H9 (cell line): ENCODE measurements around the gene RUNX2. TPM values are rescaled to one million over a fixed set of nuclear protein-coding genes. Genes with fewer than 3 reads are reported as not detected.

ENCODE experiments used
- DNase-seq: peaks from one replicate; pipeline ENCODE4 v3.0.0-alpha.2; 2017
- H2AFZ ChIP-seq: one replicate; pipeline ENCODE4 v1.6.1; 2013; ENCODE audit warnings: mild to moderate bottlenecking, low read length, control low read depth, moderate library complexity
- H2AK5ac ChIP-seq: 2 replicates; pipeline ENCODE4 v1.6.1; 2013; ENCODE audit warnings: low read length, control low read depth, mixed read lengths; ENCODE audit not compliant: insufficient read length
- H2BK120ac ChIP-seq: one replicate; pipeline ENCODE4 v1.6.1; 2013; ENCODE audit warnings: low read depth, mild to moderate bottlenecking, low read length, control low read depth, inconsistent platforms; ENCODE audit not compliant: poor library complexity, severe bottlenecking
- H2BK12ac ChIP-seq: 2 replicates; pipeline ENCODE4 v1.6.1; 2013; ENCODE audit warnings: low read length, control low read depth, mixed read lengths, low read depth; ENCODE audit not compliant: insufficient read length
- H2BK15ac ChIP-seq: 2 replicates; pipeline ENCODE4 v1.6.1; 2013; ENCODE audit warnings: low read depth, low read length, control low read depth
- H2BK20ac ChIP-seq: one replicate; pipeline ENCODE4 v1.6.1; 2013; ENCODE audit warnings: low read depth, mild to moderate bottlenecking, low read length, control low read depth, inconsistent platforms; ENCODE audit not compliant: poor library complexity, severe bottlenecking
- H2BK5ac ChIP-seq: 2 replicates; pipeline ENCODE4 v1.6.1; 2013; ENCODE audit warnings: low read length, control low read depth, mixed read lengths; ENCODE audit not compliant: insufficient read length
- H3K14ac ChIP-seq: 2 replicates; pipeline ENCODE4 v1.6.1; 2013; ENCODE audit warnings: low read length, control low read depth; ENCODE audit not compliant: insufficient read depth
- H3K18ac ChIP-seq: 2 replicates; pipeline ENCODE4 v1.6.1; 2013; ENCODE audit warnings: low read depth, mild to moderate bottlenecking, mixed read lengths, low read length, control low read depth; ENCODE audit not compliant: insufficient read length
- H3K23ac ChIP-seq: 2 replicates; pipeline ENCODE4 v1.6.1; 2013; ENCODE audit warnings: low read length, control low read depth, mixed read lengths, low read depth; ENCODE audit not compliant: insufficient read length
- H3K23me2 ChIP-seq: 2 replicates; pipeline ENCODE4 v1.6.1; 2013; ENCODE audit warnings: low read depth, mild to moderate bottlenecking, mixed read lengths, low read length, control low read depth; ENCODE audit not compliant: insufficient read length, poor library complexity, severe bottlenecking
- H3K27ac ChIP-seq: 2 replicates; pipeline ENCODE4 v1.5.1; 2013; ENCODE audit warnings: low read length, control low read depth, mixed read lengths, low read depth; ENCODE audit not compliant: insufficient read length
- H3K27me3 ChIP-seq: 2 replicates; pipeline ENCODE4 v1.6.1; 2013; ENCODE audit warnings: low read length, control low read depth, inconsistent platforms; ENCODE audit not compliant: insufficient read depth
- H3K4ac ChIP-seq: 2 replicates; pipeline ENCODE4 v1.6.1; 2013; ENCODE audit warnings: low read depth, mild to moderate bottlenecking, control low read depth, inconsistent platforms, low read length, moderate library complexity
- H3K4me1 ChIP-seq: 2 replicates; pipeline ENCODE4 v1.6.1; 2013; ENCODE audit warnings: low read length, control low read depth, inconsistent platforms; ENCODE audit not compliant: insufficient read depth
- H3K4me2 ChIP-seq: 2 replicates; pipeline ENCODE4 v1.6.1; 2013; ENCODE audit warnings: low read length, control low read depth, mixed read lengths; ENCODE audit not compliant: insufficient read length, insufficient read depth
- H3K56ac ChIP-seq: 2 replicates; pipeline ENCODE4 v1.6.1; 2013; ENCODE audit warnings: low read depth, mild to moderate bottlenecking, mixed read lengths, low read length, control low read depth; ENCODE audit not compliant: insufficient read length
- H3K79me1 ChIP-seq: 2 replicates; pipeline ENCODE4 v1.6.1; 2013; ENCODE audit warnings: low read depth, mild to moderate bottlenecking, moderate library complexity, low read length, control low read depth, inconsistent platforms; ENCODE audit not compliant: insufficient read depth, poor library complexity, severe bottlenecking
- H3K79me2 ChIP-seq: 2 replicates; pipeline ENCODE4 v1.6.1; 2013; ENCODE audit warnings: low read length, control low read depth, inconsistent platforms; ENCODE audit not compliant: insufficient read depth
- H3K9ac ChIP-seq: 2 replicates; pipeline ENCODE4 v1.6.1; 2013; ENCODE audit warnings: low read length, control low read depth, mixed read lengths; ENCODE audit not compliant: insufficient read length; ENCODE audit errors: extremely low read depth
- H3K9me3 ChIP-seq: one replicate; pipeline ENCODE4 v1.6.1; 2013; ENCODE audit warnings: low read depth, low read length, inconsistent platforms; ENCODE audit not compliant: control insufficient read depth
- H3T11ph ChIP-seq: one replicate; pipeline ENCODE4 v1.6.1; 2013; ENCODE audit warnings: mild to moderate bottlenecking, low read length, control low read depth, inconsistent platforms
- H4K20me1 ChIP-seq: one replicate; pipeline ENCODE4 v1.6.1; 2013; ENCODE audit not compliant: control insufficient read depth, insufficient read length, insufficient read depth
- H4K5ac ChIP-seq: 2 replicates; pipeline ENCODE4 v1.6.1; 2013; ENCODE audit warnings: low read depth, mild to moderate bottlenecking, mixed read lengths, low read length, control low read depth; ENCODE audit not compliant: insufficient read length
- H4K8ac ChIP-seq: replicated peaks from 2 replicates; pipeline ENCODE4 v1.6.1; 2013; ENCODE audit warnings: low read length, control low read depth, mixed read lengths, low read depth; ENCODE audit not compliant: insufficient read length
- H4K91ac ChIP-seq: 2 replicates; pipeline ENCODE4 v1.6.1; 2013; ENCODE audit warnings: low read depth, mild to moderate bottlenecking, moderate library complexity, mixed read lengths, low read length, control low read depth; ENCODE audit not compliant: insufficient read length
- H3K27ac Mint-ChIP-seq, 3 experiments: 2 replicates in 2 of 3; 3 replicates in 1 of 3; pipeline ENCODE4 v1.8.0; 2020 to 2021; ENCODE audit warnings: mixed read lengths in 3 of 3, mild to moderate bottlenecking in 1 of 3, moderate library complexity in 1 of 3
- H3K27me3 Mint-ChIP-seq: 2 replicates; pipeline ENCODE4 v1.8.0; 2021; ENCODE audit warnings: low read depth, mild to moderate bottlenecking, moderate library complexity, mixed read lengths
- H3K36me3 Mint-ChIP-seq, 3 experiments: 2 replicates in 2 of 3; 3 replicates in 1 of 3; pipeline ENCODE4 v1.8.0; 2020 to 2021; ENCODE audit warnings: low read depth in 3 of 3, mixed read lengths in 3 of 3; ENCODE audit not compliant: insufficient read depth in 1 of 3
- H3K4me1 Mint-ChIP-seq, 2 experiments: 2 replicates each; pipeline ENCODE4 v1.8.0; 2020; ENCODE audit warnings: mixed read lengths in 2 of 2
- H3K4me3 Mint-ChIP-seq, 2 experiments: 2 replicates in 1 of 2; 3 replicates in 1 of 2; pipeline ENCODE4 v1.8.0; 2020 to 2021; ENCODE audit warnings: mild to moderate bottlenecking in 2 of 2, mixed read lengths in 2 of 2, moderate library complexity in 1 of 2
- H3K9me3 Mint-ChIP-seq, 2 experiments: 2 replicates in 1 of 2; 3 replicates in 1 of 2; pipeline ENCODE4 v1.8.0; 2020; ENCODE audit warnings: mild to moderate bottlenecking in 2 of 2, mixed read lengths in 2 of 2, moderate library complexity in 1 of 2
- CTCF ChIP-seq: fragments of 200-600 bp; sonication (generic); conservative IDR thresholded peaks from 3 replicates; pipeline ENCODE4 v1.8.0; 2021; ENCODE audit warnings: antibody characterized with exemption, mild to moderate bottlenecking
- WGBS: extraction: QIAGEN DNeasy Blood & Tissue Kit; methylation state at CpG from one replicate; pipeline ENCODE4 v1.1.7; 2013; ENCODE audit warnings: missing lambda C conversion rate, low lambda C conversion rate, mixed read lengths; ENCODE audit not compliant: insufficient read length; ENCODE audit errors: extremely low coverage; 5-methylcytosine and 5-hydroxymethylcytosine counted together
- total RNA-seq: library from RNA; stranded (reverse); gene quantifications from 2 replicates; pipeline ENCODE4 v1.2.1, GENCODE V29; 2021

The RUNX2 gene
- total RNA-seq, 1 experiment from 2014 or later = 0.15 TPM

DNA sequence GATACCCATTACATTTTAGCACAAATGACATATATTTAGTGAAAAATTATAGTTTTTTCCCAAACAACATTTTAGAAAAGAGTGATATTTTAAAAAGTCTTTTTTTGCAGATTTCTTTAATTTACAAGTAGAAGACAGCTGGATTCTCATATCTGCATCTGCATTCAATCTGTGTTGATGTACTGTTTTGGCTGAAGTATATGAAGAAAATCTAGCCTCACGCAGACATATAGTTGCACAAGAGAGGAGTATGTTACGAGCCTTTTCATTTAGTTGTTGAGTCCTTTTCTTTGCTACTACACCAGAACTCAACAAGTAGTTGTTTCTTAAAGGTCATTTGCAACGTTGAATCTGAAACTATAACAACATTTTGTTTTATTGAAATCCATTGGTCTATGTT, 363.9 kb downstream of the RUNX2 start:
- Mint-ChIP-seq H3K36me3 (no peaks in the 10 kb centered on the region), H3K27ac (no peak overlapping the region), H3K4me3 (no peak overlapping the region), H3K4me1 (no peaks in the 10 kb centered on the region), H3K9me3 (no peaks in the 10 kb centered on the region), H3K27me3 (no peaks in the 10 kb centered on the region)
- Histone ChIP-seq H2BK20ac (no peak overlapping the region), H3K4me1 (no peaks in the 10 kb centered on the region), H4K8ac (no peak overlapping the region), H3K27ac (no peak overlapping the region), H3K79me1 (no peaks in the 10 kb centered on the region), H3K4ac (no peak overlapping the region), H3K9ac (no peak overlapping the region), H3T11ph (no peak overlapping the region), H2BK5ac (no peak overlapping the region), H3K79me2 (no peaks in the 10 kb centered on the region), H4K91ac (no peak overlapping the region), H2BK12ac (no peak overlapping the region), H3K9me3 (no peaks in the 10 kb centered on the region), H3K56ac (no peak overlapping the region), H3K4me2 (no peak overlapping the region), H3K14ac (no peak overlapping the region), H2BK120ac (no peak overlapping the region), H4K5ac (no peak overlapping the region), H3K23me2 (no peaks in the 10 kb centered on the region), H3K27me3 (no peaks in the 10 kb centered on the region), H4K20me1 (no peaks in the 10 kb centered on the region), H3K18ac (no peak overlapping the region), H2AK5ac (no peak overlapping the region), H3K23ac (no peak overlapping the region), H2BK15ac (no peak overlapping the region), H2AFZ (no peak overlapping the region)
- DNase-seq = no peak
- no peak for TF ChIP-seq CTCF
- no CpG with 5 or more reads among the region's 3 CpGs for WGBS
